ENCODE data around the gene TARDBP.
"Not testable (repeated sequence)": the region's sequence is repeated elsewhere in the genome, so short reads cannot be mapped to it uniquely, and the experiment has no call there.

The TARDBP gene

GRCh38 chr1:11040105-11040429 is 27.6 kb downstream of the TARDBP start:
- intact Hi-C loops (cut with DNase I); DNase-seq: not testable (repeated sequence)

- intact Hi-C loops (cut with DNase I) = no loop called here
- no peak for DNase-seq
Observed at GRCh38 chr1:11041048-11041447, 28.6 kb downstream of the TARDBP start.

GRCh38 chr1:11042065-11042464 is 29.6 kb downstream of the TARDBP start:
- intact Hi-C loops (cut with DNase I) = no loop called here
- DNase-seq = no peak

GRCh38 chr1:11042995-11043874 is 30.8 kb downstream of the TARDBP start:
- peak in 3 of 10 donors; percentile 35 to 64 (median 42) for DNase-seq
- intact Hi-C loops (cut with DNase I) = no loop called here

GRCh38 chr1:11044086-11044848 is 31.8 kb downstream of the TARDBP start:
- intact Hi-C loops (cut with DNase I) = no loop called here
- DNase-seq = peak in 2 of 10 donors; percentile 31 to 47

- intact Hi-C loops (cut with DNase I) = no loop called here
- peak in 2 of 10 donors; percentile 48 to 53 for DNase-seq
Observed at GRCh38 chr1:11044849-11045427, 32.5 kb downstream of the TARDBP start.

DNA sequence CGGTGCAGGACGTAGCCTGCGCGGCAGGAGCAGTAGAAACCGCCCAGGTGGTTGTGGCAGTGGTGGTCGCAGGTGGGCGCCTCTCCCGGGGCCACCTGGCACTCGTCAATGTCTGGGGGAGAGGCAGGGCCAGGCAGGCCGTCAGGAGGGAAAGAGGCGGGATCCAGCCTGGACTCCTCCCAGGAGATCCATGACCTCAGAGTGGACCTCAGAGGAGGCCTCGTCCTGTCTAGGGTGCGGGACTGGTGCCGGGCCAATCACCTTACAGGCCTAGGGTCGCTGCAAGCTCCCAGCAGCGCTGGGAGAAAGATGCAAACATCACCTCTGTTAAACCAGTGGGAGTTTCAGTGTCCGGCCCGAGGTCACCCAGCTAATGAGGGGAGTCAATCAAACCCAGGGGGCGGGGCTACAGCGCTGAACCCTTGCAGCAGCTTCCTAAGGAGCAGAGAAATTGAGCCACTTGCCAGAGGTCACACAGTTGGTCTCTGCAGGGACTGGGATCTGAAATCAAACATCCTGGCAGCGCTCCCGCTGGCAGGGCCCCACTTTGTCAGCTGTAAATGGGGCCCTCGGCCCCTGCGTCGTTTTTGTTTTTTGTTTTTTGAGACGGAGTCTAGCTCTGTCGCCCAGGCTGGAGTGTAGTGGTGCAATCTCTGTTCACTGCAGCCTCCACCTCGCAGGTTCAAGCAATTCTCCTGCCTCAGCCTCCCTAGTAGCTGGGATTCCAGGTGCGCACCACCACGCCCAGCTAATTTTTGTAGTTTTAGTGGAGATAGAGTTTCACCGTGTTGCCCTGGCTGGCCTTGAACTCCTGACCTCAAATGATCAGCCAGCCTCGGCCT is 33.2 kb downstream of the TARDBP start:
- peak in 4 of 10 donors; percentile 10 to 71 (median 38) for DNase-seq
- intact Hi-C loops (cut with DNase I) = no loop called here

- DNase-seq = peak in 2 of 10 donors; percentile 25 to 29
- intact Hi-C loops (cut with DNase I) = no loop called here
Observed at GRCh38 chr1:11046270-11046566, 33.8 kb downstream of the TARDBP start.

DNA sequence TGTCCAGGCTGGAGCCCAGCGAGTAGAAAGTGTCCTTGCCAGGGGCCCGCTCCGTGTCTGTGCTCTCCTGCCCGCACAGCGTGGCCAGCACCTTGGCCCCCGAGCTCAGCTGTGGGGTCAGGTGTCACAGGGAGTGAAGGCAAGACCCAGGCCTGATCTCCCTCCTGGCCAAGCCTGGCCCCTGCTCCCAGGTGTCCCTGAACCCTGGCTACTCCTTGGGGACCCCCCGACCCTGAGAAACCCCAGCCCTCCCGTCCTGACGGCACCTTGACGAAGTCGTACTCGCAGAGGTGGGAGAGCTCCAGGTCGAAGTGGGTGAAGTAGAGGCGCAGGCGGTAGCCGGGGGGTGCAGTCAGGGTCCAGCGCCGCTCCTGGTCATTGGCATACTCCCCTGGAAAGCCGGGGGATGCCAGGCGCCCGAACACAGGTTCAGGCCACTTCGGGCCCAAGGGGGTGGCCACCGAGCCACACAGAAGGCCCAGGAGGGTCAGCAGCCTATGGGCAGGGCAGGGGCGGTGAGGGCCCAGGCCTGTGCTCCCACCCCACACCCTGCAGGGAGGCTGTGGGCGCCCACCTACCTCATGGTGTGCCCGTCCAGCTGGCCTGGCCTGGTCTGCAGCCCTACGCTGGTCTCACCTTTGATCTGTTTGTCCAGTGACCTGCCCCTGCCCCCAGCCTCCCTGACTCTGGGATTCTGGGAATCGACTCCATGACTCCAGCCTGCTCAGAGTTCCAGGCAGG is 34.3 kb downstream of the TARDBP start, which contains the start of gene MASP2:
TSS of gene MASP2 (minus strand) at position 615 of the 741 bp plus-strand sequence. CDS start at position 583, 32 bp downstream.
- intact Hi-C loops (cut with DNase I) = no loop called here
- DNase-seq = peak in 3 of 10 donors; percentile 56 to 82 (median 72)

- peak in 2 of 10 donors; percentile 57 to 59 for DNase-seq
- intact Hi-C loops (cut with DNase I) = not testable (repeated sequence)
Observed at GRCh38 chr1:11051121-11051520, 38.7 kb downstream of the TARDBP start.

DNA sequence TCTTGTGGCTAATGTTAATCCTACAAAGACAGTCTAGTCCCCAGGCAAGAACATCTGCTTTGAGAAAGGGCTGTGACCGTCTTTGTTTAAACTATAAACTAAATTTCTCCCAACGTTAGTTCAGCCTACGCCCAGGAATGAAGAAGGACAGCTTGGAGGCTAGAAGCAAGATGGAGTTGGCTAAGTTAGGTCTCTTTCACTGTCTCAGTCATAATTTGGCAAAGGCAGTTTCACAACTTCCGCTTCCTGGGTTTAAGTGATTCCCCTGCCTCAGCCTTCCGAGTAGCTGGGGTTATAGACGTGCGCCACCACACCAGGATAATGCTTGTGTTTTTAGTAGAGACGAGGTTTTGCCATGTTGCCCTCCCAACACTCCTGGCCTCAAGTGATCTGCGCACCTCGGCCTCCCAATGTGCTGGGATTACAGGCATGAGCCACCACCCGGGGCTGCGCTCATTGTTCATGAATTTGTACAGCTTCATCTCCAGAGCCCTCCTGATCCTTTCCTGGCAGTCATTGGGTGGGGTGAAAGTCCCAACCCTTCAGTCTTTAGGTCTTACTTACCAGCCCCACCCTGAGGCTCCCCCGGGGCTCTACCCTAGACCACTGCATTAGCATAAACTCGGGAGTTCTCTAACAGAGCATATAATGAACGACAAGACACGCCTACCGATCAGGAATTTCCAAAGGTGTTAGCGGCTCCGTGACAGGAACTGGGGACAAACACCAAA is 39.5 kb downstream of the TARDBP start:
- peak in 1 of 10 donors; percentile 71 for DNase-seq
- intact Hi-C loops (cut with DNase I) = no loop called here

- peak in 3 of 10 donors; percentile 28 to 83 (median 71) for DNase-seq
- intact Hi-C loops (cut with DNase I) = no loop called here
Observed at GRCh38 chr1:11052839-11053757, 40.6 kb downstream of the TARDBP start.

DNA sequence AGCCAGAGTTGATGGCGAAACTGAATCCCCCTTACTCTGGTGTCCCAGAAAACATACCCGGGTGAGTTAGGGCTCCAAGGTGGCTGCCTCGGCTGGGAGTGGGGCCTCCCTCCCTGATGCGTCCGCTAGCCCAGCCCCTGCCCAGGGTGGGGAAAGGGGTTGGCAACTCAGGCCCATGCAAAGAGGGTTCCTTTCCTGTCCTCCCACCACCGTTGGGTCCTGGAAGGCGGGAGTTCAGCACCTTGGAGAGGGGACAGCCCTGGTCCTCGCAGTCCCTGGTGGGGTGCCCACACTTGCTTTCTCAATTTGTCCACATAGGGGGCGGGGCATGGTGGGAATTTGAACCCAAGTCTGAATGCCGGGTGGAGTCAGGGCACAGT is 41.3 kb downstream of the TARDBP start:
- DNase-seq = peak in 3 of 10 donors; percentile 12 to 71 (median 56)
- intact Hi-C loops (cut with DNase I) = no loop called here

DNA sequence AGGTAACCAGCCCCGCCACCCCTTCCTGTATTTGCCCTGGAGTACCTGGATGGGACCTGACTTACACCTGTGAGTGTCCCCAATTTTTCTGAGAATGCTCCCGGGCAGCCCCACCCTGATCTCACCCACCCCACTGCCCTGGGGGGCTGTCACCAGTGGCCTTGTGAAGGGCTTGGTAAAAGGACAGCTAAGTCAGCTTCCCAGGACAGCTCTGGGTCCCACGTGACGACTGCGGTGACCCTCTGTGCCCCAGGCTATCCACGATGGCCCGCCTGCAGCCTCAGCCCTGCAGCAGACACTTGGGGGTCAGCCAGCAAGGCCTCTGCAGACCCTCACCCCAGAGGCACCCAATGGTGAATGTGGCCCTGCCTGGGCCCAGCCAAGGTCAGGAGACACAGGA is 41.7 kb downstream of the TARDBP start:
- peak in 2 of 10 donors; percentile 8 to 55 for DNase-seq
- intact Hi-C loops (cut with DNase I) = no loop called here

- intact Hi-C loops (cut with DNase I) = no loop called here
- DNase-seq = peak in 3 of 10 donors; percentile 26 to 71 (median 70)
Observed at GRCh38 chr1:11054666-11055065, 42.2 kb downstream of the TARDBP start.

- DNase-seq = peak in 4 of 10 donors; percentile 8 to 63 (median 45)
- intact Hi-C loops (cut with DNase I) = no loop called here
Observed at GRCh38 chr1:11055676-11056075, 43.2 kb downstream of the TARDBP start.

GRCh38 chr1:11056504-11056903 is 44.0 kb downstream of the TARDBP start:
- peak in 3 of 10 donors; percentile 46 to 54 (median 50) for DNase-seq
- intact Hi-C loops (cut with DNase I) = no loop called here

GRCh38 chr1:11057477-11057876 is 45.0 kb downstream of the TARDBP start:
- peak in 3 of 10 donors; percentile 29 to 44 (median 39) for DNase-seq
- intact Hi-C loops (cut with DNase I) = no loop called here
